Measurements from ENCODE around the gene PLXNB3.

PLXNB3 gene

DNA sequence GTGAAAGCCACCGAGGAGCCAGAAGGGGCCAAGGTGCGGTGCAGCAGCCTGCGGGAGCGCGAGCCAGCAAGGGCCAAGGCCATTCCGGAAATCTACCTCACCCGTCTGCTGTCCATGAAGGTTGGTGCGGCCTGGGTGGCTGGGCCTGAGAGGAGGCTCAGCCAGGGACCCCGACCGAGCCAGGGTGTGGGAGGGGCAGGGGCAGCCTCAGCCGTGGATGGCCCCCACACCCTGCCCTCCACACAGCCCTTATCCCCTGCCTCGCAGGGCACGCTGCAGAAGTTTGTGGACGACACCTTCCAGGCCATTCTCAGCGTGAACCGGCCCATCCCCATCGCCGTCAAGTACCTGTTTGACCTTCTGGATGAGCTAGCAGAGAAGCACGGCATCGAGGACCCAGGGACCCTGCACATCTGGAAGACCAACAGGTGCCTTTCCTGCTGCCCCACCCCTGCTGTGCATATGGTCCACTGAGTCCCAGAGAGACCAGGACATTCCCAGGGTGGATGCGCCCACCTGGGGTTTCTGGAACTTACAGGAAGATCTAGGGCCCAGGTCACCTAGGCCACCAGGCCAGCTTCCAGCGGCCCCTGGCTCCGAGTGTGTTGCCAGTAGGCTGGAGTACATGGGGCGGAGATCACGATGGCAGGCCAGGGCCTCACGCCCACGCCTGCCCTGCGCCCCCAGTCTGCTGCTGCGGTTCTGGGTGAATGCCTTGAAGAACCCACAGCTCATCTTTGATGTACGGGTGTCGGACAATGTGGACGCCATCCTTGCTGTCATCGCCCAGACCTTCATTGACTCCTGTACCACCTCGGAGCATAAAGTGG lies 13.4 kb downstream of the PLXNB3 start:
- Histone ChIP-seq H3K9me3 (ENCODE audit: control insufficient read depth, insufficient read depth, low read length) (peaks cover 16% of the 10 kb centered on the region), H3K9ac (ENCODE audit: low read depth, low read length) (no peak overlapping the region), H3K4me3 (ENCODE audit: low read depth, low read length) (no peak overlapping the region), H3K36me3 (ENCODE audit: control insufficient read depth, insufficient read depth, low read length) (no peaks in the 10 kb centered on the region), H3K27me3 (ENCODE audit: control insufficient read depth, insufficient read depth, low read length) (no peaks in the 10 kb centered on the region), H3K4me1 (ENCODE audit: control insufficient read depth, insufficient read depth, low read length) (no peaks in the 10 kb centered on the region), H3K27ac (ENCODE audit: low read depth, low read length) (no peak overlapping the region)

- Histone ChIP-seq H3K9ac (ENCODE audit: low read depth, low read length) (no peak overlapping the region), H3K27me3 (ENCODE audit: control insufficient read depth, insufficient read depth, low read length) (no peaks in the 10 kb centered on the region), H3K4me3 (ENCODE audit: low read depth, low read length) (no peak overlapping the region), H3K9me3 (ENCODE audit: control insufficient read depth, insufficient read depth, low read length) (peaks cover 11% of the 10 kb centered on the region), H3K27ac (ENCODE audit: low read depth, low read length) (no peak overlapping the region), H3K36me3 (ENCODE audit: control insufficient read depth, insufficient read depth, low read length) (no peaks in the 10 kb centered on the region), H3K4me1 (ENCODE audit: control insufficient read depth, insufficient read depth, low read length) (no peaks in the 10 kb centered on the region)
Observed at GRCh38 chrX:153778181-153778580, 14.1 kb downstream of the PLXNB3 start.

- Histone ChIP-seq H3K9me3 (ENCODE audit: control insufficient read depth, insufficient read depth, low read length) (peaks cover 16% of the 10 kb centered on the region), H3K4me3 (ENCODE audit: low read depth, low read length) (no peak overlapping the region), H3K4me1 (ENCODE audit: control insufficient read depth, insufficient read depth, low read length) (no peaks in the 10 kb centered on the region), H3K9ac (ENCODE audit: low read depth, low read length) (no peak overlapping the region), H3K36me3 (ENCODE audit: control insufficient read depth, insufficient read depth, low read length) (no peaks in the 10 kb centered on the region), H3K27me3 (ENCODE audit: control insufficient read depth, insufficient read depth, low read length) (no peaks in the 10 kb centered on the region), H3K27ac (ENCODE audit: low read depth, low read length) (no peak overlapping the region)
Observed at GRCh38 chrX:153778684-153779101, 14.6 kb downstream of the PLXNB3 start.

DNA sequence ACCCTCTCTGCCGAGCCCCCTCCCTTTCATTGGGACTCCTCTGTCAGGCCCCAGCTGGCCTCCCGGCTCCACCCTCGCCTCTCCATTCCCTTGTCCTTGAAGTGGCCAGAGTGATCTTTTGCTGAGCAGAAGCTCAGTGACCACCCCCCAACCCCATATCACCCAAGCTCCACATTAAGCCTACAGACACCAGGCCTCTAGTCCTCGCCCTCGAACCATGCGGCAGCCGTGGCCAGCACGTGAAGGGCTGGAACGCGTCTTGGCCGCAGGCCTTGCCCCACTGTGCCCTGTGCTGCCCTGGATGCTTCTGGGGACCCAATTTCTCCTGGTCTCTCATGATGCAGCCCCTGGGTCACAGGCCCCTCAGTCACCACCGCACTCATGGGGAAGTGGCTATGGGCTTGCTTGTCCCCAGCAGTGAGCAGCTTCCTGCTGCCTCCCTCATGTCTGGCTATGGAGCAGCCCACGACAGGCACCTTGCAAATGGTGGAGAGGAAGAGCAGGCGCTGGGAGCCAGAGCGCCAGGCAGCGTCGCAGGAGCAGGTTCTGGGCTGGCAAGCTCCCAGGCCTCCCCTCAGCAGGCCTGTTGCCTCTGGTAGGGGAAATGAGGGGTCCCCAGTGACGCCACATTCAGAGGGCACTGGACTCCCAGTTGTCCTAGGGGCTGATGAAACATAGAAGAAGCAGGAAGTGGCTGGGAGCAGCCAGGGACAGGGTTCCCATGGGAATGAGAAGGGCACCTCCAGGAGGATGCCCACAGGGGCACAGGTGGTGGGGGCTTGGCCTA lies 16.0 kb downstream of the PLXNB3 start:
- peak overlapping the region; percentile 6 for H3K27ac ChIP-seq (ENCODE audit: low read depth, low read length)
- no peak overlapping the region for H3K4me3 ChIP-seq (ENCODE audit: low read depth, low read length)
- H3K36me3 ChIP-seq (ENCODE audit: control insufficient read depth, insufficient read depth, low read length): no peaks in the 10 kb centered on the region
- H3K27me3 ChIP-seq (ENCODE audit: control insufficient read depth, insufficient read depth, low read length): no peaks in the 10 kb centered on the region
- no peaks in the 10 kb centered on the region for H3K4me1 ChIP-seq (ENCODE audit: control insufficient read depth, insufficient read depth, low read length)
- H3K9me3 ChIP-seq (ENCODE audit: control insufficient read depth, insufficient read depth, low read length): peaks cover 15% of the 10 kb centered on the region
- H3K9ac ChIP-seq (ENCODE audit: low read depth, low read length): no peak overlapping the region

GRCh38 chrX:153780678-153781427 lies 16.8 kb downstream of the PLXNB3 start, which contains the start of gene SRPK3:
TSS of gene SRPK3 (plus strand) at chrX:153781041. CDS start at chrX:153781087, 46 bp downstream.
- no peak within 1 kb of the TSS for H3K4me3 ChIP-seq (ENCODE audit: low read depth, low read length)
- no peaks in the 10 kb centered on the region for H3K4me1 ChIP-seq (ENCODE audit: control insufficient read depth, insufficient read depth, low read length)
- peaks cover 15% of the 10 kb centered on the region for H3K9me3 ChIP-seq (ENCODE audit: control insufficient read depth, insufficient read depth, low read length)
- no peaks in the 10 kb centered on the region for H3K27me3 ChIP-seq (ENCODE audit: control insufficient read depth, insufficient read depth, low read length)
- H3K27ac ChIP-seq (ENCODE audit: low read depth, low read length): peak within 1 kb of the TSS; percentile 6
- H3K36me3 ChIP-seq (ENCODE audit: control insufficient read depth, insufficient read depth, low read length): peaks cover 4% of the 10 kb centered on the region; the same call in 1 of the 2 replicates
- no peak within 1 kb of the TSS for H3K9ac ChIP-seq (ENCODE audit: low read depth, low read length)

DNA sequence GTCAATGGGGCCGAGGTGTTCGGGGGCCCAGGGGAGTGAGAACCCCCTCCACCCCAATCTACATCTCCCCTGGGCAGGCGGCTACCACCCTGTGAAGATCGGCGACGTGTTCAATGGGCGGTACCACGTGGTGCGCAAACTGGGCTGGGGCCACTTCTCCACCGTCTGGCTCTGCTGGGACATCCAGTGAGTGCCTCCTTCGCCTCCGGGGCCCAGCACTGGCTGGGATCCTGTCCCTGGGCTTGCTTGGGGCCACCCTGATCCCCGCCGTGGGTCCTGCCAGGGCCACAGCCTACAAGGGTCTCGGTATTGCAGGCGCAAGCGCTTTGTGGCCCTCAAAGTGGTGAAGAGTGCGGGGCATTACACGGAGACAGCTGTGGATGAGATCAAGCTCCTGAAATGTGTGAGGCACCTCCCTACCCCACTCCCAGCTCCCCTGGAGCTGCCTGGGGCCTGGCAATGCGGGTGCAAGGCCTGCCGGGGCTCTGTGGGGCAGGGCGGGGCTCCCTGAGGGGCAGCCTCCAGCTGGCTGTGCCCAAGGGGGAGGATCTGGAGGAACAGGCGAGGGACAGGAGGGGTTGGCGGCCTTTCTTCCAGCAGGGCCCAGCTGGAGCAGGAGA lies 17.5 kb downstream of the PLXNB3 start:
- peaks cover 9% of the 10 kb centered on the region; the same call in 1 of the 2 replicates for H3K36me3 ChIP-seq (ENCODE audit: control insufficient read depth, insufficient read depth, low read length)
- no peak overlapping the region for H3K4me3 ChIP-seq (ENCODE audit: low read depth, low read length)
- H3K4me1 ChIP-seq (ENCODE audit: control insufficient read depth, insufficient read depth, low read length): no peaks in the 10 kb centered on the region
- no peak overlapping the region for H3K27ac ChIP-seq (ENCODE audit: low read depth, low read length)
- H3K9me3 ChIP-seq (ENCODE audit: control insufficient read depth, insufficient read depth, low read length): peaks cover 15% of the 10 kb centered on the region
- H3K9ac ChIP-seq (ENCODE audit: low read depth, low read length): no peak overlapping the region
- no peaks in the 10 kb centered on the region for H3K27me3 ChIP-seq (ENCODE audit: control insufficient read depth, insufficient read depth, low read length)

- Histone ChIP-seq H3K36me3 (ENCODE audit: control insufficient read depth, insufficient read depth, low read length) (peaks cover 12% of the 10 kb centered on the region; the same call in 1 of the 2 replicates), H3K4me1 (ENCODE audit: control insufficient read depth, insufficient read depth, low read length) (no peaks in the 10 kb centered on the region), H3K9ac (ENCODE audit: low read depth, low read length) (no peak overlapping the region), H3K4me3 (ENCODE audit: low read depth, low read length) (no peak overlapping the region), H3K9me3 (ENCODE audit: control insufficient read depth, insufficient read depth, low read length) (peaks cover 15% of the 10 kb centered on the region), H3K27me3 (ENCODE audit: control insufficient read depth, insufficient read depth, low read length) (no peaks in the 10 kb centered on the region), H3K27ac (ENCODE audit: low read depth, low read length) (no peak overlapping the region)
Observed at GRCh38 chrX:153782313-153782712, 18.3 kb downstream of the PLXNB3 start.

DNA sequence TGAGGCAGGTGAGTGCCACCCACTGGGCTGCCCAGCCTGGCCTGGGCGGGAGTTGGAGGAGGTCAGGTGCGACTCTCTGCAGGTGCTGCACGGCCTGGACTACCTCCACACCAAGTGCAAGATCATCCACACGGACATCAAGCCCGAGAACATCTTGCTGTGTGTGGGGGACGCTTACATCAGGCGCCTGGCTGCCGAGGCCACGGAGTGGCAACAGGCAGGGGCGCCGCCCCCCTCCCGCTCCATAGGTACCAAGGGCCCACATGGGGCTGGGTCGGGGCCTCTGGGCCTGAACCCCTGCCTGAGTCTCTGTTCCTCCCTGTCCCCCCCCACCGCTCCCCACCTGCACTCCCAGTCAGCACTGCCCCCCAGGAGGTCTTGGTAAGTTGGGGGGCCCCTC lies 18.8 kb downstream of the PLXNB3 start:
- no peak overlapping the region for H3K4me3 ChIP-seq (ENCODE audit: low read depth, low read length)
- H3K27me3 ChIP-seq (ENCODE audit: control insufficient read depth, insufficient read depth, low read length): no peaks in the 10 kb centered on the region
- no peaks in the 10 kb centered on the region for H3K4me1 ChIP-seq (ENCODE audit: control insufficient read depth, insufficient read depth, low read length)
- no peak overlapping the region for H3K9ac ChIP-seq (ENCODE audit: low read depth, low read length)
- H3K36me3 ChIP-seq (ENCODE audit: control insufficient read depth, insufficient read depth, low read length): peaks cover 17% of the 10 kb centered on the region; the same call in 1 of the 2 replicates
- peaks cover 15% of the 10 kb centered on the region for H3K9me3 ChIP-seq (ENCODE audit: control insufficient read depth, insufficient read depth, low read length)
- no peak overlapping the region for H3K27ac ChIP-seq (ENCODE audit: low read depth, low read length)

DNA sequence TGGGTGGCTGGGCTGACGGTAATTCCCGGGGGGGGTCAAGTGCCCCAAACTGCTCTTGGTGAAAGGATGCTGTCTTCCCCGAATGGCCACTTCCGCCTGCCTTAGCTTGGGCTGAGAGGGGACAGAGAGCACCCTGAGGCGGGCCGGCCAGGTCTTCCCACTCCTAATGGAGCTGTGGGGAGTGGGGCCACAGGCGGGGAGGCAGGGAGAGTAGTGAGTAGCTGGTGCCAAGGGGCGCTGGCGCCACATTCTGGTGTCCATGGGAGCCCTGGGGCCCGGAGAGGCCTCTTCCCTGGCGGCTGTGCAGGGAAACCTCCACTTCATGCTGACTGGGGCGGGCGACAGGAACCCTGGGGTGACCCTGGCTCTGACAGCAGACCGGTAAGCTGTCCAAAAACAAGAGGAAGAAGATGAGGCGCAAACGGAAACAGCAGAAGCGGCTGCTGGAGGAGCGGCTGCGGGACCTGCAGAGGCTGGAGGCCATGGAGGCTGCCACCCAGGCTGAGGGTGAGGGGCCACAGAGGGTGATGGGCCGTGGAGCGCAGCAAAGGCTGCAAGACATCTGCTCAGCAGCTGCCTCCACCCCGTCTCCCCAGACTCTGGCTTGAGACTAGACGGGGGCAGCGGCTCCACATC lies 19.4 kb downstream of the PLXNB3 start:
- Histone ChIP-seq H3K4me3 (ENCODE audit: low read depth, low read length) (no peak overlapping the region), H3K27ac (ENCODE audit: low read depth, low read length) (no peak overlapping the region), H3K9me3 (ENCODE audit: control insufficient read depth, insufficient read depth, low read length) (peaks cover 17% of the 10 kb centered on the region), H3K9ac (ENCODE audit: low read depth, low read length) (no peak overlapping the region), H3K36me3 (ENCODE audit: control insufficient read depth, insufficient read depth, low read length) (peaks cover 18% of the 10 kb centered on the region; the same call in 1 of the 2 replicates), H3K27me3 (ENCODE audit: control insufficient read depth, insufficient read depth, low read length) (no peaks in the 10 kb centered on the region), H3K4me1 (ENCODE audit: control insufficient read depth, insufficient read depth, low read length) (no peaks in the 10 kb centered on the region)
